GM18858 (cell line): ENCODE data around the gene DPCD.
"Not testable (repeated sequence)": the region's sequence is repeated elsewhere in the genome, so short reads cannot be mapped to it uniquely, and the experiment has no call there.

Source experiments
- ATAC-seq: cut with Tn5 transposase; IDR thresholded peaks from one replicate; pipeline ENCODE4 v1.9.1; 2021; ENCODE audit not compliant: unreplicated experiment

Gene DPCD

DNA sequence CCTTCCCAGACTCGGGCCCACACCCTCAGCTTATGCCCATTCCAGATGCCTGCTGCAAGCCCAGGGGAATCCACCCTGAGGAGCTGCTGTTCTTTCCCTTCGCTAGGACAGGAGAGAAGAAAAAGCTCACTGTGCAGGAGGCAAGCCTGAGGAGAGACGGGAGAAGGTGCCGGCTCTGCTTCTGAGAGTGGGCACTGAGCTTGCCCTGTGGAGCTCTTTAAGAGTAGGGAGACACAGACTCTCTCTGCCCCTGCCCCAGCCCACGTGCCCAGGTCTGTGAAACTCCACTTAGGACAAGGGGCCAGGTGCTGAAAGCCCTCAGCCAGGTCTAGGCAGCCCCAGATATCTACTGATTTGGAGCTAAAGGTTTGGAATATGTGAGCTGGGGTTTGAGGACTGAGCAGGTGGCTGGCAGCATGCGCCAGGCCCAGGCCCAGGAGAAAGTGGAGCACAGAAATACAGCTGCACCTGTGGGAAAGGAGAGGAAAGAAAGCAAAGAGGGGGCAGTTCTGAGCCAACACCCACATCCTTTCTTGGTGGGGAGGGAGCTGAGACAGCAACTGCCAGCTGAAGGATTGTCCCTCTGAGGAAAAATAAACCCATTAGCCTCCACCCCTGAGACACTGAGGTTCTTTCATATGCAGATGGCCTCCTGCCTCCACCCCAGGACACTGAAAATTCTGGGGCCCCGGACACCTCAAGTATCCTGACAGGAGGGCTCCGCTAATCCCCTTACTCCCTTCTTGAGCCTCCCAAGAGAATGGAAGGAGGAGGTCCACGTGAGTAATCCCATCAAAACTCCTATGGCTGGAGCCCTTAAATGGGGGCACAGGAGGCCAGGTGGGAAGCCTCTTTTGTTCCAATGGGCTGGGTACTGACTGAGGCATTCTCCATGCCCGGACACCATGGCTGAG, 7.4 kb upstream of the DPCD start:
- ATAC-seq = no peak

DNA sequence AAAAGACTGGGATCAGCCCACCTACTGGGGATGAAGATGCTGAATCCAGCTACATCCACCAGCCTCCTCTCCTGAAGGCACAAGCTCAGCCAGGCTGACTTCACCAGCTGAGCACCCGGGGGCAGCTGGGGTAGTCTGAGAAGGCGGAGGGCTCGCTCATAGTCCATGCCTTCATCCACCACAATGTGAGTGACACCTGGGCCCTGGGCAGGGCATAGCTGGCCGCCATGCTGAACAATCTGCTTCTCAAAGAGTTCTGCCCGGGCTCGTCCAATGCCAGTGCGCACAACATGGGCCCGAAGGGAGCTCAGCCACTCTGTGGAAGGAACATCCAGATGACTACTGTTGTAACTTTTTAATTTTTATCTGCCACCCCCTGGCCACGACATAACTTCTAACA, 2.3 kb upstream of the DPCD start:
- ATAC-seq = no peak

- no peak for ATAC-seq
Observed at GRCh38 chr10:101588879-101589278, 758 bp downstream of the DPCD start.

- not testable (repeated sequence) for ATAC-seq
Observed at GRCh38 chr10:101593331-101593730, 5.2 kb downstream of the DPCD start.

DNA sequence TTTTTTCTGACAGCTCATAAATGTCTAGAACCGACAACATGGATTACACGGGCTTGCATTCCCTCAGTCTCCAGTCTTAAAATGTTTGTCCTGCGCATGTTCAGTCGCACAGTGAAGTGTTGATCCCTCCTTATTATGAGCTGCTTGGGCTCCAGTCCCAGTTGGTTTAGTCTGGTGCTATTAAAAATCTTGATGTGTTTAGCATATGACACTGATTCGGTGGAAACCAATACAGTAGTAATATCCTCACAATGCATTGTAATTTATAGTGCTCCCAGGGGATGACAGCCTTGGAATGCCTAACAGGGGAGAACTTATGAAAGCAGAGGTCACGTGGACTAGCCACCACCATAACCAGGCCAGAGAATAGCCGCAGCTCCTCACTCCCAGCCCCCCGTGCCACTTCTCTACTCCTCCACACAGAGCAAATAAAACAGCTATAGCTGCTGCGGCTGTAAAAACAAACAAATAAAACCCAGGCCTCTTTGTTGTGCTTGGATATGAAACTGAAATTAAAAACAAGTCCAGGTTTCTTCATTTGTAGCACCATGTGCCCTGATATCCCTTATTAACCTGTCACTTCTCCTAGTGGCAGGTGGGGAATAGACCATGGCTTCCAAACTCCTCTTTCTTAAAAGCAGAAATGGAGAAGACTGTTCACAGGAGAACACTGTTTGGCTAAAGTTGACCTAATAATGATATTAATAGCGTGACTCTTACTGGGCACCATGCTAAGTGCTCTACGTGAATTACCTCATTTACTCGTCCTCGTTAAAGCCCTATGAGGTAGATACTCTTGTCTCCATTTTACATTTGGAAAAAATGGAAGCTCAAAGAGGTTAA, 7.7 kb downstream of the DPCD start:
- ATAC-seq = no peak

DNA sequence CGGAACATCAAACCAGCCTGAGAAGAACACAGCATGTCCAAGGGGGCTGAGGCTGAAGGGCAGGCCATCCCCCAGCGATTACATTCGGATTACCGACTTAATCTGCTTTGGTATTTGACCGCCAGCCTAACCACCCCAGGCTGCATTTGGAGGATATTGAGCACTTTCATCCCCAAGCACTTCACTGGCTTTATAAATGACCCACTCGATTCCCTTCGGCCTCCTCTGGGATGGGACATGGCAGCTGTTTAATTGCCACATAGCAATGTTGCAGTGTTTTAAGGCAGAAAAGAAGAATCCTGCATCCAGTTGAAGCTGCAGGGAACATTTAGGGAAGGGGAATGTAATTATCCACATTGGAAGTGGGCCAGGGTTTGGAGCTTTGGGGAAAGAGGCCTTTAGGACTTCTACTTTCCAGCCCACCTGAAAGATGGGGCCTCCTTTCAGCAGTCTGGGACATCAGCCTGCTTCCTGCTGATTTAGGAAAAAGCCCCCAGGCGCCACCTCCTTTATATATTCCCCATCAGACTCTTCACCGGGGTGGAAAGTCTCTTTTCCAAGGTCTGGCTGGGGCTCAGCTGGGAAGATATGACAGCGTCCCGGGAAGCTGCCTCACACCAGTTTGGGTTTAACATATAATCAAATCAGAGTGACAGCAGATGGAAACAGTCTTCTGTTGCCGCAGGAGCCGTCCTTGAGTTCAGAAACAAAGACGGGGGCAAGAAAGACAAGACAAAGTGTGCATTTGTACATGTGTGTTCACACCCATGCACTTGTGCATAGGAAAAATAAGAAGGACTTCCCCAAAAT, 9.2 kb downstream of the DPCD start:
- ATAC-seq = no peak

DNA sequence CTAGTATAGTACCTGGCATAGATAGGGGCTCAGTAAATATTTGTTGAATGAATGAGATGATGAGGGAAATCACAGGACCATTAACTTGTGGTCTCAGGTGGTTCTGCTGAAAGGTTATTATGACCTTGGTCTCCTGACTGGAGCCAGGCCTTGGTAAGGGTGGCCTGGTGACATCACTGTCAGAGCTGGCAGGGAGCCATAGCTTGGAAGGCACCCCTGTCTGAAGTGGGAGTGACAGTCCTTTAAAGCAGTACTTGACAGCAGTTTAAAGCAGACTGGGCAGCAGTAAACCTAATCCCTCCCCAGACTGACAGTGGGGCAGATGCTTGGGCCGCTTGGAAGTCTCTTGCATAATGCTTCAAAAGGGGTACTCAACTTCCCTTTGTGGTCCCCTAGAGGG, 13.4 kb downstream of the DPCD start:
- no peak for ATAC-seq

DNA sequence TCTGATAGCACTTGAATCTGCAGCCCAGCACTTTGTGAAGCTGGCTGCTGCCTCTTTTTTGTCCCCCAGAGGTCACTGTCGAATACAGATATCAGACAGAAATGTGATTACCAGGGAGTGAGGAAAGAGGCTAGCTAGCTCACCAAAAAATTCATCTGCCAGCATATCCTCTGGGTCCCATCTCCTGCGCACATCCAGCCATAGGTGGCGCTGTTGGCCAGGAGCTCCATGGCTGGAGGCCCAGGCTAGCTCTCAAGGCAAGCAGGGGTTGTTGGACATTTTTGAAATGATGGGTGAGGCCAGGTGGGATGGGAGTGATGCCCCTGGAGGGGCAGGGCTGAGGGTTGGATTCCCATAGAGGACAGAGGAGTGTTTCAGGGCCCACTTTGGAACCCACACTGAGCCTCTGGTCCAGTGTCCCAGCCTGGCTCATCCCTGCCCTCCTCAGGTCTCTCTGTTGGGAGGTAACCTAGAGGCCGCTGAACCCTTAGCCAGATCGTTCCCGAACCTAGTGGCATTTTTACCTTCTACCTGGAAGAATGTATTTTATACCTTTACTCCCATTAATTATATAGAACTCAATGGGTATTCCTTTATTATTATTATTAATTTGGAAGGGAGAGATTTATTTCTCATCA, 14.8 kb downstream of the DPCD start:
- no peak for ATAC-seq

DNA sequence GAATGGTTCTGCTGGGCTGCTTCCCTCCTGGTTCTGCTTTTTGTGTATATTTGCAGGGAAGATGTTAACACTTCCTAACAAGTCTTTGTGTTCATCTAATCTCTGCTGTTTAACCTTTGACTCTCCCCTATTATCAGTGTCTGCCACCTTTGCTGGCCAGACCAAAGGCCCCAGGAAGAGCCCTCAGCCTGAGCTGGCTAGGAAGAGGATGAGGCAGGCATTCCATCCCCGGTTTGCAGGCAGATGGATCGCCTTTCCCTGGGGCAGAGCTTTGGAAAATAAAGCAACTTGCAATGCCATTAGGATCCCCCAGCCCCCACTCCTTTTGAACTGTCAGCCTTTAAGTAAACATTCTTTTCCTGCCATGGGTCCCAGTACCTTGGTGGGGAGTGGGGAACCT, 19.0 kb downstream of the DPCD start:
- no peak for ATAC-seq

GRCh38 chr10:101609481-101609880, 21.4 kb downstream of the DPCD start:
- no peak for ATAC-seq

- no peak for ATAC-seq
Observed at GRCh38 chr10:101611096-101611905, 23.2 kb downstream of the DPCD start.

DNA sequence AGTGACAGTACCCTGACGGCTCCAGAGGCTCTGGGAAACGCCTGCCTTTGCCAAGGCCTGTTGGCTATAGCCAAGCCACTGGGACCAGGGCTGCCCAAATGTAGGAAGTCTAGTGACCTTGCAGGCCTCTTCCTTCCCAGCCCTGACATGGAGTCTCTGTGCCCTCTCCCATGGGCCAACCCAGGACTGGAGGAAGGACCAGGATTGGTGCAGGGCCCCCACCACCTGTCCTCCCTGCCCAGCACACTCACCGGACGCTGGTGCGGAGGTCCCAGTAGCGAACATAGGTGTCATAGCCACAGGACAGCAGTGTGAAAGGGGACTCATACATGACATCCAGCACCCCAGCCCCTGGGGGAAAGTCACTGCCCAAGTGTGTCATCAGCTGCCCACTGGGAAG, 24.0 kb downstream of the DPCD start:
- no peak for ATAC-seq

DNA sequence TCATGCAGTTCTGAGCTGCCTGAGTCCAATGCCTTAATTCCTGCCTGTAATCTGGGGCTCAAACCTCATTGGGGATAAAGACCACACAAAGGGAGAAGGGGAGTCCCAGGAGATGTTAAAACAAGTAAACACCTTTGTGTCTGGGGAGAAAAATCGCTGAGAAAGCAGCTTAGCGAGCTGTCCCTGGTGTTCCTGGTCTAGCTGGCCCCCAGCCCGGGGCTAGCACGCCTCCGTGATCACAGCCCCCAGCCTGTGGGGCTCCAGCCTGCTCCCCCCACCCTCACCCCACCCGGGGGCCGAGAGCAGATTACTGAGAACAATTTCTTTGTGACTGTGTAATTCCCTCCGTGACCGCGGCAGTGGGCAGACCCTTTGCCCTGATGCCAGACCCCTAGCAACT, 24.8 kb downstream of the DPCD start:
- ATAC-seq = no peak

GRCh38 chr10:101613646-101614045, 25.5 kb downstream of the DPCD start:
- no peak for ATAC-seq

GRCh38 chr10:101614663-101615524, 26.8 kb downstream of the DPCD start:
- ATAC-seq = no peak

GRCh38 chr10:101615525-101616116, 27.5 kb downstream of the DPCD start:
- ATAC-seq = no peak

DNA sequence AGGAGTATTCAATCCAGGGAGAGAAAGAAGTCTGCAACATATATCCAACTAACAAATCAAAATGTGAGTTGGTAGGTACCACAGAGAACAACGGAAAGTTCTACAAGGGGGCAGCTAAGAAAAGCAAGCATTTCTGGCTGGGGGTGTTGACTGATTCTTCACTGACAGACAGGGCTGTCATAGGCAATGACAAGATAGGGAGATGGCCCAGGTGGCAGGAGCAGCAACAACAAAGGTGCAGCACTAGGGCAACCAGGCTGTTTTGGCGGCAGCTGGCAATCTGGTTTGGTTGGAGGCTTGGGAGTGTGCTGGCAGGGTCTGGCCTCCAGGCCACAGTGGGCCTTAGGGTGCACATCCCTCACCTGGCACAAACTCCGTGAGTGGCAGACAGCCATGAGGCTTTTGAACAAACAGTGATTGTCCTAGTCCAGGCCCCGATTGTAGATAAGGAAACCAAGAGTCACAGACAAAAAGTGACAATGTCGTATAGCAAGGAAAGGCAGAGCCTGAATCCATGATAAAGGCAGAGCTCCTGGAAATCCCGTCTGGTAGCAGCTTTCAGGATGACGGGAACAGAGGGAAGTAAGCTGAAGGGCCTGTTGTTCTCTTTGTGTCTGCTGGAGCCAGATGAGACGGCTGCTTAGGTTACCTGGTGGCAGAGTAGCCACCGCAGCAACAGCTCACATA, 28.4 kb downstream of the DPCD start:
- no peak for ATAC-seq
